GM21786 (cell line): ENCODE data around the gene KRT7.
A peak's percentile ranks its signal among the peaks of the same experiment; 100 is the strongest.

Source experiments
- ATAC-seq: cut with Tn5 transposase; IDR thresholded peaks from one replicate; pipeline ENCODE4 v1.9.1; 2021; ENCODE audit not compliant: unreplicated experiment

KRT7 gene

DNA sequence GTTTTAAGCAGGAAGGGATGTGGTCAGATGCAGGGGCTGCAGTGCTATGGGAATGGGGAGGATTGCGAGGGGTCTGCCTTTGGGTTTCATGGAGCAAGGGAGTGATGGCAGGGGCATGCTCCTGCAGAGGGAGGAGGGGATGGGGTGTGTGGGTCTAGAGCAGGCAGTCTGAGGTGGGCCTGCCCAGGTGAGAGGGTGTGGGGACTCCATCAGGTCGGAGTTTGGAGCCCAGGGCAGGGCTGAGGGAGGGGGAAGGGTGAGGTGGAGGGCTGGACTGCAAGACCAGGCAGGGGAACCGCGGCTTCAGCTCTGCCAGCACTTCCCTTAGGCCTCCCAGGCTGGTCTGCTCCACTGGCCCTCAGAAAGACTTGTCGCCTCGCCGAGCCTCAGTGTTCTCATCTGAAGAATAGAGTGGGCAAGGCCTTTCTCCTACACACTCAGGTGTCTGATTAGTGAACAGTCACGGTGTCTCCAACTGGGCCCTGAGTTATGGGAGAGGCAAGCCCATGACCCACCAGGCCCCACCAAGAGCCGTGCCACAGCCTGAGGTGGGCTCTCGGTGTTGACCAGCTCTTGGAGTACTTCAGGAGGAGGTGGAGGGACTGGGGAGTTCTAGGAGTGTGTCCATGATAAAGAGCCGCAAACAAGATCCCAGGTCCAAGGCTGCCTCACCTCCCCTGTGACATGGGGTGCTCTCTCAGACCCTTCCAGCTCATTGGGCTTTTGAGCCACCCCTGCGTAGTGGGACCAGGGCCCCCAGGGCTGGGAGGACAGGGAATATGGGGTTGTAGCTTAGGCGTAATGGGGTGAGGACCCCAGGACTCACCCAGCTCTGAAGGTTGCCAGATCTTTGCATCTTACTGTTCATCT is 21.1 kb upstream of the KRT7 start:
- ATAC-seq, result no peak

DNA sequence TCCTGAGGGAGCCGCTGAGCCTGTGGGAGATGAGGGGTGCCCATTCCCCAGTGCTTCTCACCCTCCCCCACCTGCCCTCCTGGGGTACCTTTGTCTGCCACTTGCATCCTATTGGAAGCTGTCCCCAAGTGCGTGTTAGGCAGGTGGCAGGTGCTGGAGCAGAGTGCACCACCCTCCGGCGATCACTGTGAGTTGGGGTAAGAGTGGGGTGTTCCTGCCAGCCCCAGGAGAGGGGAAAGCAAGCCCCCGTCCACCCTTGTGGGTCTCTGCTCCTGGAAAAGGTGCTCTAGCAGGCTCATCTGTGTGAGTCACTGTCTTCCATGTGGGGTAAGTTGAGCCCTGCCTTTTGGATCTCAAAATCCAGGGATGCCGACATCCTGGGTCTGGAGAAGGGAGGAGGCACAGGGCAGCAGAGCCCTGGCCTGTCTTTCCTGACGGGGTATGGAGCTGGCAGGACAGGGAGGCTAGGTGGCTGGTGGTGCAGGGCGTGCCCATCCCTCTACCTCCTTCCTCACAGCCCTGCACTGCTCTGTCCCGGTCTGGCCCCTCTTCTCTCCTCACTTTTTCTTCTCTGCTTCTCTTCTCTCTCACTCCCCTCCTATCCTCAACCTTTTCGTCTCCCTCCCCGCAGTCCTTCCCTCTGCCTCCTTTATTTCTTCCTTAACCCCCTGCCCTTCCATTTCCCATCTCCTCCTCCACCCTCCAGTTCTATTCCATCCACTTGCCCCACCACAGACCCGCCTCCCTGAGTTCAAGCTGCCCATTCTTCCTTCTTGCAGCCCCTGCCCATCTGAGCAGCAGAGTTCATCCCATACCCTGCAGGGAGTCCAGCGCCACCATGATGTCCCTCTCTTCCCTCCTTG is 20.1 kb upstream of the KRT7 start:
- no peak for ATAC-seq

DNA sequence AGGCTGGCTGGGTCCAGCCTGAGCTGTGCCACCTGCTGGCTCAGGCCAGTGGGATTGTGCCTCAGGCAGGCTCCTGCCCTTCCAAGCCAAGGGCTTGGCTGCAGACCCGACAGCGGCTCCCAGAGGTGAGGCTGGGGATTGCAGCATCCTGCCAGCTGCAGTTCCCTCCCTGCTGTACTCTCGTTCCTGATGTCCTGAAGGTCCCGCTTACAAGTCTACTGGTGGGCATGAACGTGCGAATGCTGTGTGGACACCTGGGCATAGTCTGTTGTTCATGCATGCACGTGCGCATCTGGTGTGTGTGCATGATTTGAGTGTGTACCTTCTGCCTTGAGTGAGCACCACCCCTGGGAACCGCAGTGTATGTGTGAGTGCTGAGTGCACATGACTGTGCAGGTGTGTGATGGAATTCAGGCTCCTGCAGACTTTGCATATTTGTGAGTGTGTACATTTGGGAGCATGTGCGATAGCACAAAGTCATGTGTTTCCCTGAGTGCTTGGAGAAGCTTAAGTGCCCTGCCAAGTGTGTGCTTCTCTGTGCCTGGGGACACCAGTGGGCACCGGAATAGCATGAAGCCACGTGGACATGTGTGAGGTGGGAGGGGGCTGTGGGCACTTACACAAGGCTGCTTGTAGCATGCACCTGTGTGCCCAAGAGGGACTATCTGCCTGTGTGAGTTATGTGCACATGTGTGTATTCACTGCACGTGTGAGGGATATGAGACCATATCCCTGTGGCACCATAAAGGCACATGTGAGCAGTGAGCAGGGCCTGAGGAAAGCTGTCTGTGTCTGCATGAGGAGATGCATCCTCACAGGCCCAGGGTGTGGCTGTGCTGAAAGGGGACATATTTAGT is 19.3 kb upstream of the KRT7 start:
- ATAC-seq, result no peak

DNA sequence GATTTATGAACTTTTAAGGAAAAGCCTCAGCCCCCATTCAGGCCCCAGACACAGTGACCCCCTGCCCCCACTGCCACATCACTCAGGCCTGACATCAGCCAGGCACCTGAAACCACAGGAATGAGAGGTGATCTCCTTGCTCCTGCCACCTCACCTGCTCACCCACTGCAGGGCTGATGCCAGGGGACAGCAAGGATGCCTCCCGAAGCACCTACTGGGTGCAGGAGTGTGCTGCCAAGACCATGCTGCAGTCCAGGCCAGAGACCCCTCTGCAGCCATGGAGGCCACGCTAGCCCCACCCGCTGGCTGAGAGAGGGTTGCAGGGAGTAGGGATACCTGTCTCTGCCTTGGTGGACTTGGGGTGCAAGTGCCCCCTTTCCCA is 18.6 kb upstream of the KRT7 start:
- no peak for ATAC-seq

DNA sequence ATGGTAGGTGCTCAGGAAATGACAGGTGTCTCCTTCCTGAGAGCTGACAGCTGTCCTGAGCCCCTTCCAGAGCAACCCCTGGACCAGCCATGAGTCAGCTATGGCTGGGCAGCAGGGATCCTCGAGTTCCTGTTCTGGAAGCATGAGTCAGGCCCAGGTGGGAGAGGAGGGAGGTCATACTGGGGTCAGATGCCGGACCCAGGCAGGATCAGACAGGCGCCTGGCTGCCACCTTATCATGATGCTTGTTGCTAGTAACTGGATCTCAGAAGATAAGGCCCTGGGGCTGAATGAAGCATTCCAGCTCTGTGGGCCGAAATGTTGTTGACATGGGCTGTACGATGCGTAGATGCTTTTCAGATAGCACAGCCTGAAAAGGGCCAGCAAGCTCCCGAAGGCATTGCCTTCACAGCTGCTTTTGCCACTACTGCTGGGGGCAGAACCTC is 17.4 kb upstream of the KRT7 start:
- ATAC-seq, result no peak

DNA sequence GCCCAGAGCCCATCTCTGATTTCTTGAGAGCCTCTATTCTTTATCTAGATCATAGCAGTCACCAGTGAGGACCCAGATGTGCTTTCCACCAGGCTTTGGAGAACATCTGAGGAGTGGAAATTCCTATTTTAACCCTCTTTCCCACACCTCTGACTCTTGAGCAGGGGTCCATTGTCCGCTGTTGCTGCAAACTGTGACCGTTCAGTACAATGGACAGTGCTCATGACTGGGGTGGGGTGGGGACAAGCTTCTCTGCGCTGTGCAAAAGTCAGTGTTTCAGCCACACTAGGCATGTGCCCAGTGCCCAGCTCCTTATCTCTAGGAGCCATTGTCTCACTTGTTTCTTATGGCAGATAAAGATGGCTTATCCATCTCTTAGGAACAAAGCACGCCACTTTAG is 16.9 kb upstream of the KRT7 start:
- no peak for ATAC-seq

DNA sequence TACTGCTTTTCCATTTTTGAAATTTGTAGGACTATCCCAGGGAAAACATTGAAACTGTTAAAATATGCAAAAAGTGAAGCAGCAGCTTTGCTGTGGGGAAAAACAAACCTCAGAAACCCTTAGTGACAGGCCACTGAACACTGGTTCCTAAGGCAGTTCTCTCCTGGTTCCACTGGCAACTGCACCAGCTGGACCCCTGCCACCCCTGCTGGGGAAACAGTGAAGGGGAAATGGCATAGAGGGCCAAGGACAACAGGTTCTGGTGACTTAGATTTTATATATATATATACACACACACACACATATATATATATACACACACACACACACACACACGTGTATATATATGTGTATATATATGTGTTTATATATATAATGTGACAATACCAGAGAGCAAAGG is 16.2 kb upstream of the KRT7 start:
- no peak for ATAC-seq

DNA sequence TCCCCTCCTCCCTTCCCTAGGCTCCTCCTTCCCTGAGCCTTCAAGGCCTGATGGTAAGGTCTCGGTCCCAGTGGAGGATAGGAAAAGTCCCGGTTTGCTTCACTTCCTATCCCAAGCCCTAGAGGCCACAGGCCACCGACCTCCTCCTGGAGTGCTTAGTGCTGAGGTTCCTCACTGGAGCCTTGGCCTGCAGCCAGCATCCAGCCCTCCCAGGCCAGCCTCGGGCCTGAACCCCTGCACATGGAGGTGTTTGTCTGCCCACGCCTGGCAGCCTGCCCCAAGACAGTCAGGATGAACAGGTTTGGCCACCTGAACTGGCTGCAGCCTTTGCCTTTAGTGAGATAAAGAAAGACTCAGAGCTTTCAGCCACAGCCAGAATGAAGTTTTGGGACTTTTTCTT is 15.8 kb upstream of the KRT7 start:
- ATAC-seq, result no peak

DNA sequence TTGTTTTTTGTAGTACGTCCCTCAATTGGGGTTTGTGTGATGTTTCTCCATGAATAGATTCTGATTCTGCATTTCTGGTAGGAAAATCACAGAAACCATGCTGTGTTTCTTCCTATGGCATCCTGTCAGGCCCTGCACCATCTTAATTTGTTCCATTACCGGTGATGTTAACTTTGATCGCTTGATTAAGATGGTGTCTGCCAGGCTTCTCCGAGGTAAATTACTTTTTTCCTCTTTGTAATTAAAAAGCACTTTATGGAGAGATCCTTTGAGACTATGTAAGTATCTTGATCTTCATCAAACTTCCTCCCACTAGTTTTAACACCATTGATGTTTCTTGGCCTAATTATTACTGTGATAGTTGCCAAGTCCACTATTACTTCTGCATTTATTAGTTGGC is 15.0 kb upstream of the KRT7 start:
- no peak for ATAC-seq

DNA sequence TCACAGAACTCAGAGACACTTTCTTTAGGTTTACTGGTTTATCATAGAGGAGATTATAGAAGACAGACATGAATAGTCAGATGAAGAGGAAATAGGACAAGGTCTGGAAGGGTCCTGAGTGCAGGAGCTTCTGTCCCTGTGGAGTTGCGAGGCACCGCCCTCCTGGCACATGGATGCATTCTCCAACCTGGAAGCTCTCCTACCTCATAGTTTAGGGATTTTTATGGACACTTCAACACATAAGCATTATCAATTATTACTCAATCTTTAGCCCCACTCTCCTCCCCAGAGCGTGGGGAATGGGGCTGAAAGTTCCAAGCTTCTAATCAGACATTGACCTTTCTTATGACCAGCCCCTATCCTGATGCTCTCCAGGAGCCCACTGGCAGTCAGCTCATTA is 12.6 kb upstream of the KRT7 start:
- ATAC-seq, result no peak

DNA sequence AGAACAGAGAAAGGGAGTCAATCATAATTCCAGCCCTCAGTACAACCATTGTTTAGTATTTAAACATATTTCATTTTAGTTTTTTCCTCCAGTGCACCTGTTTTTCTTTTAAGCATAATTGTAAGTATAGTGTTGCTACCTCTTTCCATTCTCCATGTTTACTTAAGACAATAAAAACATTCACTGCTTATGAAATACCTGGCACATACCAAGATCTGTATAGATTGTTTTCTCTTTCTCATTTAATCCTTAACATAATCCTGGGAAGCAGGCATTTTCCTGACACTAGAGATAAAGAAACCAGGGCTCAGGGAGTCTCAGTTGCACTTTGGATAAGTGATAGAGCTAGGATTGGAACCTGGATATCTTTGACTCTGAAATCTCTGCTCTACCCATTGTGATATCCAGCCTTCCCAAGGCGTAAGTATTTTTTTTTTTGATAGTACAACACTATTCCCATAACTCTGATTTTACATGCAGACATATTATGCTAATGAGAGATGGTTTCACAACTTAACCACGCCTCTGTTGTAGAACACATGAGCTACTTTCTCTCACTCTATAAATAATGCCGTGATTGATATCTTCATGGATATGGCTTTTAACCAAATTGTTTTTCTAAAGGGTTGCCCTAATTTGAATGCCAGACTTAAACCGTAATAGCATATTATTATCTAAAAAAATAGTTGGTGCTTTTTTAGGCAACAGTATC is 11.8 kb upstream of the KRT7 start:
- ATAC-seq, result no peak

DNA sequence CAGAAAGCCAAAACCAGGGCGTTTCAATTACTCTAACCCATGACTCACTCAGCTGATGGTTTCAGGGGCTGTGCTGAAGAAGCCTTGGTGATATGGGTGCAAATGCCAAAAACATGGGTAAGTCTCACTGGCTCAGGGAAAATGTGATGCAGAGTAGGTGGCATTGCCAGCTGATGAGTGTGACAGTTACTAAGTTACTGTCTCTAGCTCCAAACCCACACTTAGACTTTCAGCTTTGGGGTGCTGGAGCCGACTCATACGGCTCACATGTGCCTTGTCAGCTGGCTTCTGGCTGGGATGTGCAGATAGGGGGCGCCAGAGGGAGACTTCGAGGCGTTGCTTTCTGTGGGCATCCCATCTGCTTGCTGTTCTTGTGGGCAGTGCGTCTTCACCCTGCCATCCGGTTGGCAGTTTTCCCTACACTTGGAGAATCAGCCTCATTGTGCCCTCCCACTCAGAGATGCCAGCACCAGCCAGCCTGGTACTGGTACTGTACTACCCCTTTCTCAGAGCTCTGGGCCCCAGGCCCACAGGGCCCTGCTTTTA is 11.1 kb upstream of the KRT7 start:
- peak; percentile 48 for ATAC-seq

DNA sequence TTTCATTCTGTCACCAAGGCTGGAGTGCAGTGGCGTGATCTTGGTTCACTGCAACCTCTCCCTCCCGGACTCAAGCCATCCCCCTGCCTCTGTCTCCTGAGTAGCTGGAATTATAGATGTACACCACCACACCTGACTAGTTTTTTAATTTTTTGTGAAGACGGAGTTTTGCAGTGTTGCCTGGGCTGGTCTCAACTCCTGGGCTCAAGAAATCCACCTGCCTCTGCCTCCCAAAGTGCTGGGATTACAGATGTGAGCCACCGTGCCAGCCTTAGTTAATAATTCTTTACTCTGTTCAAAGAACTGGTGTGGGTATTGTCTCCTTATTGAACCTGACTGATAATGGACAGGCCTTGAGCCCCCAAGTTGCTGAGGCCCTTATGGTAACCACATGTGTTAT is 10.4 kb upstream of the KRT7 start:
- no peak for ATAC-seq

DNA sequence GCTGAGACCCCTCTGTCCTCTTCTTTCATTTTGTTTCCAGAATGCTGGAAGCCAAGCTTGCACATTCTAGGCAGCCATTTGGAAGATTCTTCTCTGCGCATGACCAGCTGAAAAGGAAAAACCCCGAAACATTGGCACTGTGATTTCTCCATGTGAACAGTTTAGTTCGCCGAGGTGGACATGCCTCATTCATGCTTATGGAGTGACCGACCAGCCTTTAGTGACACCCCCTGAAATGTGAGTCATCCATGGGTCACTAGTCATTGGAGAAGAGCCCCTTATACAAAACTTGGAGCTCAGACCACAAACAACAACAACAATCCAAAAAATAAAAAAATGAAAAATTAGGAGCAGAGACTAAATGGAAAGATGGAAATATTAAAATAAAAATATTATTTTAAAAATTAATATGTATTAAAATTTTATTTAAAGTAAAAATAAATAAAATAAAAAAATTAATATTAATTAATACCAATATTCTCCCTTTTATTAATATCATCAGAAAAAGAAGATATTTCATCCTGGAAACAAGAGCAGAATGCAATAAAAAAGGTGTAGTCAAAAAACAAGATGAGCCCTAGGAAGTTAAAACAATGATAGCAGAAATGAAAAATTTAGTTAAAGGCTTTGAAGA is 9.5 kb upstream of the KRT7 start:
- ATAC-seq, result no peak

DNA sequence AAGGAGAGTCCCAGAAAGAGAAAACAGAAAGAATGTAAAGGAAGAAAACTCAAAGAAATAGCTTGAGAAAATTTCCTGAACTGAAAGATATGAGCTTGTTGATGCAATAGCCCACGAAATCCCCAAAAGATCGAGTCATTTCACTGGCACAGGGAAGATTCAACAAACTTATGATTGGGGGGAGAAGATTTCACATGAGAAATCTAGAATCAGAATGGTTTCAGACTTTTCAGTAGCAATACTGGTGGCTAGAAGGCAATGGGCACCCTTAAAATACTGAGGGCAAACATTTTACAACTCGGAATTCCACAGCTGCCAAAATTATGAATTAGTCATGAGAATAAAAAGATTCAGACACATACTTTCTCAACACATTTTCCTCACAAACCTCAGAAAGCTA is 8.9 kb upstream of the KRT7 start:
- no peak for ATAC-seq

DNA sequence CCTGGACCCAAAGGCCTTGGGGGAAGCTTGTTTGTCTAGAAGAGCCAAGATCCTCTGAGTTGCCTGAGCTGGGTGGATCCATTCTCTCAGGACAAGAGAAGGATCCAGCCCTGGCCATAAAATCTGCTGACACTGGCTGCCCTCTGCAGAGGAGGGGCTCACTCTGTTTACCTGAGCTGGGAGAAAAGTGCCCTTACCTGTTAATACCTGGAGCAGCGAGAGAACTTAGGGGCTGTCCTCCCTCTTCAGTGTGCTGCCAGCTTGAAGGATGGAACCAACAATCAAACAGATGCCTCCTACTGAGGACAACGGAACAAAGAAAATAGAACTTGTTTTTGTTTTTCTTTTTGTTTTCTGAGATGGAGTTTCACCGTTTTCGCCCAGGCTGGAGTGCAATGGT is 7.3 kb upstream of the KRT7 start:
- no peak for ATAC-seq

DNA sequence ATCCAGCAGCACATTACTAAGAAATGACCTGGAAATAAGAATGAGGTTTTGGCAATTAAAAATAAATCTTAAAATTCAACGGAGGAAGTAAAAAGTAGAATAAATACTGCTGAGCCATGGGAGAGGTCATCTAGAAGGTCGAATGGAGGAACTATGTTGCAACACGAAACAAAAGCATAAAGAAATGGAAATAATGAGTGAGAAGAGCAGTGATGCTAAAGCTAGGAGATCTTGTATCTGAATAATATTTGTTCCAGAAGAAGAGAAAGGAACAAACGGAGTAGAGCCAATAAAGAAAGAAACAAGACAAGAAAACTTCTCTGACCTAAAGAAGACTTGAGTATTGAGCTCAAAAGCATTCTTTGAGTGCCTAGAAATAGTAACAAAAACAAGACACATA is 6.6 kb upstream of the KRT7 start:
- no peak for ATAC-seq

DNA sequence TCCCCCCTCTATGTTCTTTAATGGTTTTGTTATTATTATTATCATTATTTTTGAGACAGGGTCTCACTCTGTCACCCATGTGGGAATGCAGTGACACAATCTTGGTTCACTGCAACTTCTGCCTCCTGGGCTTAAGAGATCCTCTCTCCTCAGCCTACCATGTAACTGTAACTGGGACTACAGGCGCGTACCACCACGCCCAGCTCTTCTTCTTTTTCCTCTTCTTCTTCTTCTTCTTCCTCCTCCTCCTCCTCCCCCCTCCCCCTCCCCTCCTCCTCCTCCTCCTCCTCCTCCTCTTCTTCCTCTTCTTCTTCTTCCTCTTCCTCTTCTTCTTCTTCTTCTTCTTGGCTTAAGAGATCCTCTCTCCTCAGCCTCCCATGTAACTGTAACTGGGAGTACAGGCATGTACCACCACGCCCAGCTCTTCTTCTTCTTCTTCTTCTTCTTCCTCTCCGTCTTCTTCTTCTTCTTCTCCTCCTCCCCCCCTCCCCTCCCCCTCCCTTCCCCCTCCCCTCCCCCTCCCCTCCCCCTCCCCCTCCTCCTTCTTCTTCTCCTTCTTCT is 5.4 kb upstream of the KRT7 start:
- no peak for ATAC-seq

DNA sequence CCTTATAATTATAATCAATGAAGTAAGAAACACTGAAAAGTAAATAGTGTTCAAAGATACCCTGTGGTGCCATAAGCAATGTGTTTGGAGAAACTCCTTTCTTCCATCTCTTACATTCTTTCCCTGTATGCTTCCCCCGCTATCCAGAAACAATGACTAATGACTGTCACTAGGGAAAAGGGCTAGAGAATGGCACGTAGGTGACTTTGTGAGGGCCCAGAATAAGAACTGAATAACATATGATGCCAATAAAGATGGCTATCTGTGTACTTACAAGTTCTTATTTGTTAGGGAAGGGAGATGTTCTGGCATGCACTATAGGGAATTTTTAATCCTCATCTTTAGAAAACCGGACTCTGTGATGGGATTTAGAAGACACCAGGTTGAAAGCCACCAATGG is 4.7 kb upstream of the KRT7 start:
- no peak for ATAC-seq

DNA sequence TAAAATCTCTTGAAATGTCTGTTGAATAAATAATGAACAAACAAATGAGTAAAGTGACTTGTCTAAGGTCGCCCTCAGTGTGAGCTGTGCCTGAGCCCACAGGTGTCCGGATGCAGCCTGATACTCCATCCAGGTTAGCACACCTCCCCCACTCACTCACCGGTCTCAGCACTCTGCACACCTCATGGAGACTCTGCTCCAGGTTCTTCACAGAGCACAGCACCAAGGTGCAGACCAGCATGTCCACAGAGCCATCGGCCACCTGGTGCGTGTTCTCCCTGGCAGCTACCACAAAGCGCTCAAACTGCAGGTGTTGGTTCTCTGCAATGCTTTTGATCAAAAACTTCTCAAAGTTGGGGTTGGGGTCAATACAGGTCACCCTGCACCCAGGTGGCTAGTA is 4.1 kb upstream of the KRT7 start:
- no peak for ATAC-seq
